GM19467 (cell line): Measurements from ENCODE around the gene DCP2.

ENCODE experiments used
- ATAC-seq: cut with Tn5 transposase; IDR thresholded peaks from one replicate; pipeline ENCODE4 v1.9.1; 2021; ENCODE audit warnings: mild to moderate bottlenecking, moderate library complexity; ENCODE audit not compliant: unreplicated experiment

The DCP2 gene

GRCh38 chr5:112965733-112966306 lies 10.8 kb upstream of the DCP2 start:
- no peak for ATAC-seq

- no peak for ATAC-seq
These were observed 9.0 kb upstream of the DCP2 start for GRCh38 chr5:112967520-112968083.

- ATAC-seq, result no peak
These were observed 8.0 kb upstream of the DCP2 start for GRCh38 chr5:112968411-112969106.

- no peak for ATAC-seq
These were observed 5.3 kb upstream of the DCP2 start for GRCh38 chr5:112971276-112971675.

GRCh38 chr5:112973036-112973435 lies 3.6 kb upstream of the DCP2 start:
- no peak for ATAC-seq

GRCh38 chr5:112973904-112974303 lies 2.7 kb upstream of the DCP2 start:
- no peak for ATAC-seq

- ATAC-seq, result no peak
These were observed 1.7 kb upstream of the DCP2 start for GRCh38 chr5:112974901-112975300.

GRCh38 chr5:112975721-112976431 lies 722 bp upstream of the DCP2 start:
- ATAC-seq, result peak; percentile 9

GRCh38 chr5:112977440-112977861 lies 853 bp downstream of the DCP2 start:
- ATAC-seq, result no peak

GRCh38 chr5:112978836-112979235 lies 2.2 kb downstream of the DCP2 start:
- ATAC-seq, result no peak

- no peak for ATAC-seq
These were observed 3.1 kb downstream of the DCP2 start for GRCh38 chr5:112979723-112980122.

- ATAC-seq, result no peak
These were observed 6.8 kb downstream of the DCP2 start for GRCh38 chr5:112983363-112983762.

GRCh38 chr5:112986224-112986623 lies 9.6 kb downstream of the DCP2 start:
- no peak for ATAC-seq

GRCh38 chr5:112995764-112996618 lies 19.4 kb downstream of the DCP2 start:
- no peak for ATAC-seq

- no peak for ATAC-seq
These were observed 20.3 kb downstream of the DCP2 start for GRCh38 chr5:112996830-112997374.

GRCh38 chr5:112998296-112998695 lies 21.7 kb downstream of the DCP2 start:
- no peak for ATAC-seq

- no peak for ATAC-seq
These were observed 23.9 kb downstream of the DCP2 start for GRCh38 chr5:113000466-113000865.

- no peak for ATAC-seq
These were observed 25.8 kb downstream of the DCP2 start for GRCh38 chr5:113002423-113002822.

- no peak for ATAC-seq
These were observed 27.2 kb downstream of the DCP2 start for GRCh38 chr5:113003763-113004162.

- ATAC-seq, result no peak
These were observed 28.9 kb downstream of the DCP2 start for GRCh38 chr5:113005454-113005853.
